K562 (cell line): Measurements from ENCODE around the gene GADL1. TPM values are rescaled to one million over a fixed set of nuclear protein-coding genes. Genes with fewer than 3 reads are reported as not detected.

Source experiments
- ATAC-seq: fragments of 200-7000 bp; cut with Tn5 transposase; 3 replicates; pipeline ENCODE4 v1.9.1; 2020; ENCODE audit warnings: moderate library complexity
- BruUV-seq: library from RNA; stranded (reverse); fragments of 400-500 nt; replicated peaks from 2 replicates; lab custom pipeline; 2021; lab: Mats Ljungman, UMichigan
- CTCF ChIA-PET: fragments of 300-600 bp; formaldehyde crosslinking; extraction: SDS; loops from one replicate; lab custom pipeline; 2021; ENCODE audit warnings: low intra/inter-chr PET ratio; lab: Yijun Ruan, JAX
- POLR2A ChIA-PET: fragments of 300-600, 350-650 bp; sonication (Branson Sonifier 250); formaldehyde crosslinking; extraction: SDS; loops from one replicate; lab custom pipeline; 2021; ENCODE audit warnings: antibody characterized with exemption, inconsistent platforms; lab: Yijun Ruan, JAX
- DNase-seq, 4 experiments: peaks; one replicate each; pipeline versions ENCODE4 v3.0.0 to v3.0.0-alpha.2; 2011 to 2018; ENCODE audit warnings: low spot score in 3 of 4, mixed read lengths in 3 of 4; ENCODE audit errors: extremely low read depth in 1 of 4
- FAIRE-seq: peaks from 2 replicates; lab custom pipeline; 2011; peaks lifted over from hg19 to GRCh38; lab: Jason Lieb, UNC
- H2AFZ ChIP-seq: 2 replicates; pipeline ENCODE4 v1.6.0; 2011; ENCODE audit warnings: low read depth, low read length, control low read depth, inconsistent platforms
- H3K27ac ChIP-seq: fragments of 200-600 bp; 3 replicates; pipeline ENCODE4 v1.8.0; 2011; ENCODE audit warnings: low read depth, mild to moderate bottlenecking, control low read depth, inconsistent platforms, low read length, moderate library complexity, mixed read lengths; ENCODE audit errors: extremely low read depth
- H3K27me3 ChIP-seq, 2 experiments: fragments of 300-600 bp in 1 of 2; 2 replicates in 1 of 2; 3 replicates in 1 of 2; pipeline versions ENCODE4 v1.6.0 to v1.8.0; 2011; ENCODE audit warnings: inconsistent platforms in 2 of 2, low read length in 2 of 2, mild to moderate bottlenecking in 1 of 2, mixed read lengths in 1 of 2, moderate library complexity in 1 of 2; ENCODE audit not compliant: control insufficient read depth in 2 of 2, insufficient read depth in 2 of 2
- H3K36me3 ChIP-seq: fragments of 300-600 bp; 3 replicates; pipeline ENCODE4 v1.8.0; 2011; ENCODE audit warnings: mild to moderate bottlenecking, low read length, inconsistent platforms; ENCODE audit not compliant: control insufficient read depth, insufficient read depth
- H3K4me1 ChIP-seq, 2 experiments: fragments of 200-600 bp in 1 of 2; replicated peaks in 1 of 2; 2 replicates in 1 of 2; 3 replicates in 1 of 2; pipeline versions ENCODE4 v1.5.1 to v1.8.0; 2011; ENCODE audit warnings: inconsistent platforms in 2 of 2, low read length in 2 of 2, mild to moderate bottlenecking in 1 of 2, mixed read lengths in 1 of 2, moderate library complexity in 1 of 2; ENCODE audit not compliant: control insufficient read depth in 2 of 2, insufficient read depth in 2 of 2
- H3K4me2 ChIP-seq: 2 replicates; pipeline ENCODE4 v1.6.1; 2011; ENCODE audit warnings: low read length, control low read depth, inconsistent platforms, mixed read lengths; ENCODE audit not compliant: insufficient read depth
- H3K4me3 ChIP-seq: fragments of 200-600 bp; sonication (generic), shearing (Covaris generic); 2 replicates; pipeline ENCODE4 v1.5.1; 2016; ENCODE audit warnings: control low read depth, inconsistent platforms
- H3K79me2 ChIP-seq: fragments of 200-600 bp; 3 replicates; pipeline ENCODE4 v1.8.0; 2011; ENCODE audit warnings: low read length, inconsistent platforms; ENCODE audit not compliant: control insufficient read depth, insufficient read depth
- H3K9ac ChIP-seq, 2 experiments: 2 replicates each; pipeline versions ENCODE4 v1.6.0 to v1.6.1; 2011; ENCODE audit warnings: low read depth in 2 of 2, low read length in 2 of 2, control low read depth in 1 of 2, inconsistent platforms in 1 of 2, mild to moderate bottlenecking in 1 of 2, mixed read lengths in 1 of 2; ENCODE audit not compliant: insufficient read depth in 1 of 2
- H3K9me1 ChIP-seq: one replicate; pipeline ENCODE4 v1.6.0; 2011; ENCODE audit warnings: inconsistent platforms, mild to moderate bottlenecking, low read length, moderate library complexity; ENCODE audit not compliant: control insufficient read depth, insufficient read depth
- H3K9me3 ChIP-seq: replicated peaks from 2 replicates; pipeline ENCODE4 v1.5.1; 2011; ENCODE audit warnings: low read depth, low read length, inconsistent platforms; ENCODE audit not compliant: control insufficient read depth, insufficient read depth
- H4K20me1 ChIP-seq: replicated peaks from 2 replicates; pipeline ENCODE4 v1.6.1; 2011; ENCODE audit warnings: low read length, inconsistent platforms, mixed read lengths; ENCODE audit not compliant: control insufficient read depth, insufficient read depth
- ADNP ChIP-seq: fragments of 200-800 bp; sonication (Bioruptor generic); IDR thresholded peaks from 2 replicates; pipeline ENCODE4 v1.6.1; 2016; ENCODE audit warnings: missing genetic modification characterization, missing compliant biosample characterization
- ARID2 ChIP-seq: fragments of 450-650 bp; IDR thresholded peaks from 2 replicates; pipeline ENCODE4 v1.6.1; 2017; ENCODE audit warnings: antibody characterized with exemption, mild to moderate bottlenecking
- CBX3 ChIP-seq, 2 experiments: IDR thresholded peaks; 1 replicate in 1 of 2; 2 replicates in 1 of 2; pipeline ENCODE4 v1.6.1; 2012; ENCODE audit warnings: inconsistent platforms in 2 of 2, low read length in 2 of 2, borderline replicate concordance in 1 of 2, control low read depth in 1 of 2
- GABPA ChIP-seq: fragments of 200-800 bp; sonication (Bioruptor generic); conservative IDR thresholded peaks from 2 replicates; pipeline ENCODE4 v1.6.1; 2016; ENCODE audit warnings: low read depth, missing genetic modification characterization, missing compliant biosample characterization
- GABPB1 ChIP-seq: sonication (generic); formaldehyde crosslinking; IDR thresholded peaks from 2 replicates; pipeline ENCODE4 v1.8.0; 2022; ENCODE audit warnings: mild to moderate bottlenecking, missing genetic modification reagents
- GATAD2A ChIP-seq: fragments of 450-650 bp; IDR thresholded peaks from 2 replicates; pipeline ENCODE4 v1.6.1; 2017
- PHB ChIP-seq: fragments of 250-450 bp; sonication (Bioruptor Pico); IDR thresholded peaks from 2 replicates; pipeline ENCODE4 v1.5.0; 2021
- STAT5A ChIP-seq: IDR thresholded peaks from 2 replicates; pipeline ENCODE4 v1.6.1; 2012; ENCODE audit warnings: low read length, inconsistent platforms, borderline replicate concordance
- TAF15 ChIP-seq: fragments of 200-400 bp; formaldehyde crosslinking; IDR thresholded peaks from 2 replicates; pipeline ENCODE4 v1.6.1; 2017; ENCODE audit warnings: mild to moderate bottlenecking, low read depth, low read length, moderate library complexity
- TCF3 ChIP-seq: sonication (generic); formaldehyde crosslinking; IDR thresholded peaks from 2 replicates; pipeline ENCODE4 v1.4.0; 2020; ENCODE audit warnings: mild to moderate bottlenecking, missing genetic modification reagents
- XRCC4 ChIP-seq: IDR thresholded peaks from one replicate; pipeline ENCODE4 v1.6.1; 2011; ENCODE audit not compliant: insufficient read depth, insufficient read length; ENCODE audit errors: extremely low read depth
- ZNF778 ChIP-seq: fragments of 450-650 bp; formaldehyde crosslinking; IDR thresholded peaks from 2 replicates; pipeline ENCODE4 v1.4.0; 2020; ENCODE audit warnings: mild to moderate bottlenecking, moderate library complexity
- WGBS: fragments of 100-300 bp; shearing (Covaris generic); methylation state at CpG from one replicate; pipeline ENCODE4 v1.1.6; 2016; ENCODE audit warnings: low coverage, mixed read lengths; ENCODE audit not compliant: insufficient coverage; ENCODE audit errors: missing lambda C conversion rate; 5-methylcytosine and 5-hydroxymethylcytosine counted together
- in situ Hi-C: fragments of 300-500 bp; cut with MboI; formaldehyde crosslinking; loops from 4 replicates; pipeline ENCODE4 v1.15.0; 2018; ENCODE audit warnings: inconsistent platforms, mixed read lengths
- intact Hi-C: fragments of 100-400 bp; cut with micrococcal nuclease; formaldehyde crosslinking; loops from 2 replicates; pipeline ENCODE4 v1.14.2; 2022
- polyA plus RNA-seq, 8 experiments: library from polyadenylated mRNA; depleted of rRNA in 4 of 8; stranded (reverse) in 5 of 8; unstranded in 3 of 8; fragments of >200 nt; fragmentation: Nextera tagmentation in 2 of 8; fragmentation: Illumina TruSeq in 1 of 8; extraction: Ambion mirVana in 2 of 8; extraction: Trizol in 1 of 8; gene quantifications; 2 replicates each; pipeline versions ENCODE4 v1.2.1 to v1.2.3, GENCODE V29; 2011 to 2014; ENCODE audit warnings: inconsistent platforms in 1 of 8, missing spikeins in 1 of 8
- total RNA-seq, 7 experiments: library from RNA; depleted of rRNA in 6 of 7; stranded (reverse); fragments of >200 nt in 6 of 7; fragmentation: Illumina TruSeq in 2 of 7; extraction: Trizol in 2 of 7; gene quantifications; 2 replicates each; pipeline versions ENCODE4 v1.2.1 to v1.2.3, GENCODE V29; 2011 to 2021; ENCODE audit warnings: low replicate concordance in 1 of 7
- TF ChIP-seq, protein P1 (sequence below), 2 experiments: fragments of 450-650 bp; IDR thresholded peaks; 2 replicates each; pipeline ENCODE4 v1.6.1; 2016; ENCODE audit warnings: mild to moderate bottlenecking in 2 of 2, borderline replicate concordance in 1 of 2, low read depth in 1 of 2, moderate library complexity in 1 of 2
- TF ChIP-seq, protein P2 (sequence below): fragments of 450-650 bp; IDR thresholded peaks from 2 replicates; pipeline ENCODE4 v1.7.1; 2018; ENCODE audit warnings: mild to moderate bottlenecking, low read depth; ENCODE audit not compliant: partially characterized antibody

GADL1 gene
- total and polyA plus RNA-seq, 9 of the 15 experiments (the other 6 are each of a cell fraction or from before 2014, with no cell fraction given) = 0.07 TPM; not detected in 8

DNA sequence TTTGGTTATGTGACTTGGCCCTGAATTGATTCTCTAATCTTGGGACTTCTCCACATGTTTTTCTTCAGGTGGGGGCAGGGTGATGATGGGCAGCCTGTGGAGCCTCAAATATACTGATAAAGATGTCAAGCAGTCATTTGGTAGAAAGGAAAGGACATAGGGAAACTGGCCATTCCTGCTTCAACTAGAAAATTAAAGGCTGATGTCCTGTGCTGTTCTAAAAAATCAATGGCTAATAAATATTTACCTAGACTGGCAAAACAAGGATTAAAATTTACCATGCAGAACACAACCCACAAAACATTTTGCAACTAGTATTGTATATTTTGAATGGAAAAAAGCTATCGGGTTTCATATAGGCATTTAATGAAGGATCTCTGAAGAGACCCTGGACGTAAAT lies 133.7 kb downstream of the GADL1 start:
- in situ Hi-C loops = no loop called here
- H3K36me3 ChIP-seq = no peaks in the 10 kb centered on the region
- no peak overlapping the region for H3K27ac ChIP-seq
- no peaks in the 10 kb centered on the region for H3K79me2 ChIP-seq
- no peak overlapping the region for H2AFZ ChIP-seq
- POLR2A ChIA-PET = no interaction called here
- intact Hi-C loops = no loop called here
- no peaks in the 10 kb centered on the region for H3K4me1 ChIP-seq
- no peak overlapping the region for H3K4me2 ChIP-seq
- no peak overlapping the region for H3K9ac ChIP-seq
- H3K4me3 ChIP-seq = no peak overlapping the region
- H3K9me3 ChIP-seq = no peaks in the 10 kb centered on the region
- CTCF ChIA-PET = no interaction called here
- no peaks in the 10 kb centered on the region for H4K20me1 ChIP-seq
- H3K9me1 ChIP-seq = no peaks in the 10 kb centered on the region
- BruUV-seq = no TSS peak
- WGBS = 0% methylated on average over 2 of the region's 2 CpGs
- FAIRE-seq (no peak), DNase-seq (no peak), ATAC-seq (no peak)
- H3K27me3 ChIP-seq = no peaks in the 10 kb centered on the region
- TF ChIP-seq ARID2 (no peak), ADNP (tag) (no peak), GATAD2A (no peak), CBX3 (IDR thresholded peaks at IDR 0.05; ENCODE audit: borderline replicate concordance in 1 of 2, low read length in 2 of 2) (no peak), ZNF778 (CRISPR knock-in tag) (no peak), STAT5A (no peak), TAF15 (no peak), TCF3 (CRISPR knock-in tag) (no peak), GABPB1 (CRISPR knock-in tag) (no peak), PHB (CRISPR knock-in tag) (no peak), XRCC4 (no peak), GABPA (tag) (no peak)
- TF ChIP-seq, protein P1, sequence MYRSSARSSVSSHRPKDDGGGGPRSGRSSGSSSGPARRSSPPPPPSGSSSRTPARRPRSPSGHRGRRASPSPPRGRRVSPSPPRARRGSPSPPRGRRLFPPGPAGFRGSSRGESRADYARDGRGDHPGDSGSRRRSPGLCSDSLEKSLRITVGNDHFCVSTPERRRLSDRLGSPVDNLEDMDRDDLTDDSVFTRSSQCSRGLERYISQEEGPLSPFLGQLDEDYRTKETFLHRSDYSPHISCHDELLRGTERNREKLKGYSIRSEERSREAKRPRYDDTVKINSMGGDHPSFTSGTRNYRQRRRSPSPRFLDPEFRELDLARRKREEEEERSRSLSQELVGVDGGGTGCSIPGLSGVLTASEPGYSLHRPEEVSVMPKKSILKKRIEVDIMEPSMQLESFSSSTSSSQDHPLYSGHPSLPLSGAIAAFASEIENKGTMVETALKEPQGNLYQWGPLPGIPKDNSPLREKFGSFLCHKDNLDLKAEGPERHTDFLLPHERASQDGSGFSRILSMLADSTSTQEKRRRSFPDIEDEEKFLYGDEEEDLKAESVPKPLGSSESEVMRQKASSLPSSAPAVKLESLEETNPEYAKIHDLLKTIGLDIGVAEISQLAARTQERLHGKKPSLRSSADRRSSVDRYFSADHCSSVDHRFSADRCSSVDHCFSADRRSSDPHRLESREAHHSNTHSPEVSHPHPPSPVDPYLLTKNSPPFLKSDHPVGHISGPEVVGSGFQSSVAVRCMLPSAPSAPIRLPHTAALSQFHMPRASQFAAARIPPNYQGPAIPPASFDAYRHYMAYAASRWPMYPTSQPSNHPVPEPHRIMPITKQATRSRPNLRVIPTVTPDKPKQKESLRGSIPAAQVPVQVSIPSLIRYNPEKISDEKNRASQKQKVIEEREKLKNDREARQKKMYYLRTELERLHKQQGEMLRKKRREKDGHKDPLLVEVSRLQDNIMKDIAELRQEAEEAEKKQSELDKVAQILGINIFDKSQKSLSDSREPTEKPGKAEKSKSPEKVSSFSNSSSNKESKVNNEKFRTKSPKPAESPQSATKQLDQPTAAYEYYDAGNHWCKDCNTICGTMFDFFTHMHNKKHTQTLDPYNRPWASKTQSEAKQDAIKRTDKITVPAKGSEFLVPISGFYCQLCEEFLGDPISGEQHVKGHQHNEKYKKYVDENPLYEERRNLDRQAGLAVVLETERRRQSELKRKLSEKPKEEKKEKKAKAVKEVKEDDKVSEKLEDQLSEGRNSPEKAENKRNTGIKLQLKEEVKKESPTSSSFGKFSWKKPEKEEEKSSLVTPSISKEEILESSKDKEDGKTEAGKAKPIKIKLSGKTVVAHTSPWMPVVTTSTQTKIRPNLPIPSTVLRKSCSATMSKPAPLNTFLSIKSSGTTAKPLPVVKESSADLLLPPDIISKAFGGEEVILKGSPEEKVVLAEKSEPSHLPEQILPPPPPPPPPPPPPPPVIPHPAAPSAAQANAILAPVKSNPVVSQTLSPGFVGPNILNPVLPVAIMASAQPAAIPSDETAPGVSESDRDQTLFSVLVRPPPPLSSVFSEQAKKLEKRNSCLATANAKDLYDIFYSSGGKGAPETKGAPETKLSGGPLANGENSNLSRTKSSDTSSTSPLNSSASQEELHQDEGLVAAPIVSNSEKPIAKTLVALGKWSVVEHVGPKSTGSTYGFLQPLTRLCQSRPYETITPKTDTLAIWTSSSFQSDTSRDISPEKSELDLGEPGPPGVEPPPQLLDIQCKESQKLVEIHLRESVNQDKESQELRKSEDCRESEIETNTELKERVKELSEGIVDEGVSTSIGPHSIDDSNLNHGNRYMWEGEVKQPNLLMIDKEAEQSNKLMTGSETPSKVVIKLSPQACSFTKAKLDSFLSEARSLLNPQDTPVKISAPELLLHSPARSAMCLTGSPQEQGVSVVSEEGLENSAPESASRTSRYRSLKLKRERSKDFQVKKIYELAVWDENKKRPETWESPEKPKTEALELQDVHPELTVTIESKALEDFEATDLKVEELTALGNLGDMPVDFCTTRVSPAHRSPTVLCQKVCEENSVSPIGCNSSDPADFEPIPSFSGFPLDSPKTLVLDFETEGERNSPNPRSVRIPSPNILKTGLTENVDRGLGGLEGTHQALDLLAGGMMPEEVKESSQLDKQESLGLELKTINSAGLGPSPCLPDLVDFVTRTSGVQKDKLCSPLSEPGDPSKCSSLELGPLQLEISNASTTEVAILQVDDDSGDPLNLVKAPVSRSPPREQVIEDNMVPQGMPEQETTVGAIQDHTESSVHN (IDR thresholded peaks at IDR 0.05; ENCODE audit: borderline replicate concordance in 1 of 2, low read depth in 1 of 2) = no peak
- TF ChIP-seq, protein P2, sequence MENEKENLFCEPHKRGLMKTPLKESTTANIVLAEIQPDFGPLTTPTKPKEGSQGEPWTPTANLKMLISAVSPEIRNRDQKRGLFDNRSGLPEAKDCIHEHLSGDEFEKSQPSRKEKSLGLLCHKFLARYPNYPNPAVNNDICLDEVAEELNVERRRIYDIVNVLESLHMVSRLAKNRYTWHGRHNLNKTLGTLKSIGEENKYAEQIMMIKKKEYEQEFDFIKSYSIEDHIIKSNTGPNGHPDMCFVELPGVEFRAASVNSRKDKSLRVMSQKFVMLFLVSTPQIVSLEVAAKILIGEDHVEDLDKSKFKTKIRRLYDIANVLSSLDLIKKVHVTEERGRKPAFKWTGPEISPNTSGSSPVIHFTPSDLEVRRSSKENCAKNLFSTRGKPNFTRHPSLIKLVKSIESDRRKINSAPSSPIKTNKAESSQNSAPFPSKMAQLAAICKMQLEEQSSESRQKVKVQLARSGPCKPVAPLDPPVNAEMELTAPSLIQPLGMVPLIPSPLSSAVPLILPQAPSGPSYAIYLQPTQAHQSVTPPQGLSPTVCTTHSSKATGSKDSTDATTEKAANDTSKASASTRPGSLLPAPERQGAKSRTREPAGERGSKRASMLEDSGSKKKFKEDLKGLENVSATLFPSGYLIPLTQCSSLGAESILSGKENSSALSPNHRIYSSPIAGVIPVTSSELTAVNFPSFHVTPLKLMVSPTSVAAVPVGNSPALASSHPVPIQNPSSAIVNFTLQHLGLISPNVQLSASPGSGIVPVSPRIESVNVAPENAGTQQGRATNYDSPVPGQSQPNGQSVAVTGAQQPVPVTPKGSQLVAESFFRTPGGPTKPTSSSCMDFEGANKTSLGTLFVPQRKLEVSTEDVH = no peak
